Hematopoietic multipotent progenitor cell treated with erythropoietin and hydrocortisone succinate and interleukin-3 and kit ligand, for 6 days (in vitro differentiated cells): ENCODE results near the gene SLCO2A1.

Experiments used
- DNase-seq: peaks from one replicate; pipeline ENCODE4 v3.0.0-alpha.2; 2015

The SLCO2A1 gene

DNA sequence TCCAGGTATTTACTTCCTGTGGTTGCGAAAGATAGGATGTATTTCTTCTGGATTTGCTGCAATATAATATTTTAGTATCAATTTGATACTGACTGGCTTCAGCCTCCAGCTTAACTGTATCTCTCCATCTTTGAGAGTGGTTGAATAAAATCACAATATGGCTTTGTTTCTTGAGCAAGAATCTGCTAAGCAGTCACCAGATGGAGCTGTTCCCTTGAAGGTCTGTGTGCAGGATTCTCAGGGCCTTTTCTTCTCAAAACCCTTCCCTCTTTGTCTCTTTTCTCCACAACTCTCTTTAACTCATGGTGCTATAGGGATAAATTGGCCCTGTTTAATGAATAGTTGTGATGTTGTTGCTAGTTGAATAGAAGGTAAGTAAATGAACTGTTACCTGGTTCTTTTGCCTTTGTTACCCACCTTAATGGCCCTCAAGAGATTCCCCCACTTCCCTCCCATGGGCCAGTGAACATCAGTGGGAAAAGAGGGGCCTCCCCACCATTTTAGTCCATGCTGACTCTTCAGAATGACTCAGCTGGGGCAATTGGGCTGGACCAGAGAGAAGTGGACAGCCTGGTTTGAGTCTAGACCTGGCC, 99.3 kb downstream of the SLCO2A1 start:
- DNase-seq, result peak; percentile 86

GRCh38 chr3:133928903-133929607, 100.7 kb downstream of the SLCO2A1 start:
- no peak for DNase-seq

GRCh38 chr3:133928136-133928893, 101.4 kb downstream of the SLCO2A1 start:
- no peak for DNase-seq

- DNase-seq, result peak; percentile 71
Measured at GRCh38 chr3:133927540-133928066, 102.1 kb downstream of the SLCO2A1 start.

- DNase-seq, result peak; percentile 34
Measured at GRCh38 chr3:133926736-133927539, 102.8 kb downstream of the SLCO2A1 start.

GRCh38 chr3:133925960-133926735, 103.6 kb downstream of the SLCO2A1 start:
- DNase-seq, result no peak

DNA sequence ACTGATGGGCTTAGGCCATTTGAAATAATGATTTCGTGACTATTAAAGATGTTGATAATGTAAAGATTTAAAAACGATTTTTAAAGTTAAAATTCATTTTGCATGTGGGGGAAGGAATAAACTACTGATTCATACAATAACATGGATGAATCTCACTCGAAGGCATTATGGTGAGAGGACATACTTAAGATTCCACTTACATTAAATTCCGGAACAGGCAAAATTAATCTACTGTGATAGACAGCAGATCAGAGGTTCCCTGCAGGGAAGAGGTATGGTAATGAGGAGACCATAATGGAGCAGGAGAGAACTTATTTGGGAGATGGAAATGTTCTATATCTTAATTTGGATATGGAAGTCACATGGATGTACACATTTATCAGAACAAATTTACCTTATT, 105.7 kb downstream of the SLCO2A1 start:
- no peak for DNase-seq

- no peak for DNase-seq
Measured at GRCh38 chr3:133921592-133921991, 108.1 kb downstream of the SLCO2A1 start.

DNA sequence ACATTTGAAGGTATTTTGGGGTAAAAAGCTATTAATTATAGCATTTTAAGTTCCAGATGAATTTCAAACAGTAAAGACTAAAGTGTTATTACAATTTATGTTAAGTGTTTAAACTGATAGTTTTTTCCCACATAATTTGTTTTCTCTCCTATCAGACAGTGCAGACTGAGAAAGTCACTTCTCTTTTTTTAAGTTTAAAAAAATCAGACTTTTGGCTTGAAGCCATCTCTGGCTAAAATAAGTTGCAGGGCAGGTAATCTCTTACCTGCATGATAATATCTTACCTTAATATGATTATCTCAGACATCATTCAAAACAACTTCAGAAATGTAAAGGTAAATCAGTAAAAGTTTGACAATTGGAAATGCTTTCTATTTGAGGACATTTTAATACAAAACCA, 112.6 kb downstream of the SLCO2A1 start:
- DNase-seq, result no peak

- peak; percentile 37 for DNase-seq
Measured at GRCh38 chr3:133915685-133916658, 113.8 kb downstream of the SLCO2A1 start.

DNA sequence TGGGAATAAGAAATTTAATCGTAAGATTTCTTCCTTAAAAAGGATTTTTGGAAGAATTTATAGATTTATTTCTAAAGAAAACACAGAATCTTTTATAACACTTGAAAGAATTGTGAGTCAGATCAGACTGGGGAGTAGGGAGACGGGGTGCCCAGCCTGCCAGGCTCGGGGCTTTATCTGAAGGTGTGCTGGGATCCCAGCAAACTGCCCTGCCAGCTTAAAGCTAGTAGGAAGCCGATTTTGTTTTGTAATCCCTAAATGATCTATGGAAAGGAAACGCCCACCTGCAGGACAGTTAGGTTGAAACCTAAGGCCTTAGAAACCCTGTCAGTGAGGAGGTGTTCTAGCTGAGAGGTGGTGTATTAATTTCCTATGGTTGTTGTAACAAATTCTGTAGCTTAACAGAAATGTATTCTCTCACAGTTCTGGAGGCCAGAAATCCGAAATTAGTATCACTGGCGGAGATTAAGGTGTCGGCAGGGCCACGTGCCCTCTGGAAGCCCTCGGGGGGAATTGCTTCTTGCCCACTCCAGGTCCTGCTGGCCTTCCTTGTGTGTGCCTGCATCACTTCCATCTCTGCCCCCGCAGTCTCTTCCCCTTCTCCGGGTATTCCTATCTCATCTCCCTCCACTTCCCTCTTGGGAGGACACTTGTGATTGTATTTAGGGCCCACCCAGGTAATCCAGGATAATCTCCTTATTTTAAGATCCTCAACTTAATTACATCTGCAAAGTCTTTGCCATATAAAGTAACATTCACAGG, 114.7 kb downstream of the SLCO2A1 start:
- DNase-seq, result no peak

GRCh38 chr3:133910422-133910821, 119.3 kb downstream of the SLCO2A1 start:
- no peak for DNase-seq

GRCh38 chr3:133905376-133905775, 124.3 kb downstream of the SLCO2A1 start:
- no peak for DNase-seq

- no peak for DNase-seq
Measured at GRCh38 chr3:133901847-133902246, 127.9 kb downstream of the SLCO2A1 start.

DNA sequence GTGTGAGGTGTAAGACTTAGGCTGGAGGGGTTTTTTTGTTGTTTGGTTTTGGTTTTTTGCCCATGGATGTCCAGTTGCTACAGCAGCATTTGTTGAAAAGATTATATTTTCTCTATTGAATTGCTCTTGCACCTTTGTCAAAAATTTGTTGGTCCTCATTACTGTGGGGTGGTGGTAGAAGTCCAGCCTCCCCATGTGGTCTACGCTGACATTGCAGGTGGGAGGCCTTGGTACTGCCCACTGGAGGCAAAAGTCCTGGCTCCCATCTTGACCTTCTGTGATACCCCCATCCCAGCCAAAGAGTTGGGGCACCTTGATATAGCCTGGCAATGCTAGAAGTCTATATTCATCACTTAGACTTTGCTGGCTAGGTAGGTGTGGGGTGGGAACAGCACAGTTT, 128.6 kb downstream of the SLCO2A1 start:
- peak; percentile 59 for DNase-seq

- no peak for DNase-seq
Measured at GRCh38 chr3:133899311-133899710, 130.4 kb downstream of the SLCO2A1 start.

GRCh38 chr3:133897547-133897946, 132.2 kb downstream of the SLCO2A1 start:
- no peak for DNase-seq

GRCh38 chr3:133896002-133896761, 133.5 kb downstream of the SLCO2A1 start:
- DNase-seq, result peak; percentile 58
